Astrocyte of the cerebellum (primary cell): Measurements from ENCODE around the gene SKAP1.

Source experiments
- DNase-seq: peaks from one replicate; pipeline ENCODE4 v3.0.0-alpha.2; 2011; ENCODE audit warnings: low read depth
- H3K4me3 ChIP-seq: 2 replicates; pipeline ENCODE4 v1.5.1; 2011; ENCODE audit warnings: mild to moderate bottlenecking, low read depth, low read length, moderate library complexity
- in situ Hi-C: cut with HindIII; loops from 2 replicates; pipeline ENCODE4 v1.10.0; 2017; ENCODE audit warnings: low sequenced_read_pairs
- TF ChIP-seq, protein P1 (sequence below): IDR thresholded peaks from 2 replicates; pipeline ENCODE4 v1.5.1; 2012; ENCODE audit warnings: low read length, low read depth, moderate library complexity, mild to moderate bottlenecking; ENCODE audit errors: missing control alignments

The SKAP1 gene

DNA sequence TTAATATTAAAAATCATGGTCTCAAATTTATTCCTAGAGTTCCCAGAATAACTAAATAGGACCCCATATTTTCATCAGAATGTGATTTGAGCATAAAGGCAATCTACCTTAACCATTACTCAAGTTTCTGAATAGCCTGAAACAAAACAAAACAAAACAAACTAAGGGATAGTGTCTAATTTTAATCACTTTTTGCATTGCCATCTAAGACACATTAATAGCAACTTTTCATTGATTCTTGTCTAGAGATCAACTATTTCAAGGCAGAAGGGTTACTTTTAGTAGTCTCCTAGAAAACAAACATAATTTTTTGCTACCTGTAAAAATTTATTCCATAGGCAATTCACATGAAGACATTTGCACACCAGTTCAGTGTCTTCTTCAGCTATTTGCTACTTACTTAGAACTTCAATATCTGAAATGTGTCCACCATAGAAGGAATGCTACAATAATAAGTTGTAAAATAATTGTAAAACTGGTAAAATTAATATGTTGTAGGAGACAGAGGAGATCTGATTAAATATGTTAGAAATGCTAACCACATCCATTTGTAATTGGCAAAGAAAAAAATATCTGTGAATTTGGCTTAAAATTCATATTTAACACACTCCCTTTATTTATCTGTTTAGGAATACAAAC, 94.7 kb downstream of the SKAP1 start:
- H3K4me3 ChIP-seq: no peak overlapping the region
- in situ Hi-C loops: no loop called here
- DNase-seq: no peak
- TF ChIP-seq, protein P1, sequence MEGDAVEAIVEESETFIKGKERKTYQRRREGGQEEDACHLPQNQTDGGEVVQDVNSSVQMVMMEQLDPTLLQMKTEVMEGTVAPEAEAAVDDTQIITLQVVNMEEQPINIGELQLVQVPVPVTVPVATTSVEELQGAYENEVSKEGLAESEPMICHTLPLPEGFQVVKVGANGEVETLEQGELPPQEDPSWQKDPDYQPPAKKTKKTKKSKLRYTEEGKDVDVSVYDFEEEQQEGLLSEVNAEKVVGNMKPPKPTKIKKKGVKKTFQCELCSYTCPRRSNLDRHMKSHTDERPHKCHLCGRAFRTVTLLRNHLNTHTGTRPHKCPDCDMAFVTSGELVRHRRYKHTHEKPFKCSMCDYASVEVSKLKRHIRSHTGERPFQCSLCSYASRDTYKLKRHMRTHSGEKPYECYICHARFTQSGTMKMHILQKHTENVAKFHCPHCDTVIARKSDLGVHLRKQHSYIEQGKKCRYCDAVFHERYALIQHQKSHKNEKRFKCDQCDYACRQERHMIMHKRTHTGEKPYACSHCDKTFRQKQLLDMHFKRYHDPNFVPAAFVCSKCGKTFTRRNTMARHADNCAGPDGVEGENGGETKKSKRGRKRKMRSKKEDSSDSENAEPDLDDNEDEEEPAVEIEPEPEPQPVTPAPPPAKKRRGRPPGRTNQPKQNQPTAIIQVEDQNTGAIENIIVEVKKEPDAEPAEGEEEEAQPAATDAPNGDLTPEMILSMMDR: no peak

GRCh38 chr17:48333034-48333530, 96.9 kb downstream of the SKAP1 start:
- TF ChIP-seq, protein P1: no peak
- no peak for DNase-seq
- no peak overlapping the region for H3K4me3 ChIP-seq
- in situ Hi-C loops: no loop called here

DNA sequence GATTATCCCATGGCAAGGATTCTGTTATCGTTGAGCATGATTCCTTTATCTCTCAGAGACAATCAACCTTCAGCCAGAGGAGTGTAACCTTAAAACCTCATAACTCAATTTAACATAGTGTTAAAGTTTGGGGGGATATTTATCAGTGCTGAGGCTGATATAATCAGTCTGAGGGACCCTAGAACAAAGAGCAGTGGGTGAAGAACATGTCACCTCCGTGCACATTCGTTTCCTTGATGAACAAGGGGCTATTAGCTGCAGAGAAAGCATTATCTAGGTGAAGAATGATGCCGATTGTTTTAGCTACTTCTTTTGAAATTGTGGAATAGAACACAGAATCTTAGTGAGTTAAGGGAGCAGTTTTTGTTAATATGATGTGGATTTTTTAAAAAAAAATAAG, 99.1 kb downstream of the SKAP1 start:
- DNase-seq: no peak
- TF ChIP-seq, protein P1: no peak
- no peak overlapping the region for H3K4me3 ChIP-seq
- in situ Hi-C loops: no loop called here

DNA sequence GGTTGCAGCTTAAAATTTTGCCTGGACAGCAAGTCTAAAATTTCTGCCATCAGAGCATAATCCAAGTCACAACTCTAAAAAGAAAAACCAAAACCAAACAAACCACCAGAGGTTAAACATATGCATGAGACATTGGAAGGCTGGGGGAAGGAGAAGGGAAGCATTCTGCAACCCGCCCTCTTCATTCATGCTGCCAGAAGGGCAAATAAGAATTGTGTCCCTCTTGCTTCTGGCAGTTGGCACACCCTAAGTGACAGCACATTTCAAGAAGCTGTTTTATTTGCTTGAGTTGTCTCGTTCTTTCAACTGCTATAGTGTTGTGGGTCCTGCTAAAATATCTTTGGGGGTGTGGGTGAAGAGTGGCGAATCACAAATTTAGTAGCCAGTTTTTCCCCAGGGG, 99.6 kb downstream of the SKAP1 start:
- TF ChIP-seq, protein P1: no peak
- no peak overlapping the region for H3K4me3 ChIP-seq
- DNase-seq: no peak
- in situ Hi-C loops: no loop called here

GRCh38 chr17:48328457-48328856, 101.6 kb downstream of the SKAP1 start:
- in situ Hi-C loops: no loop called here
- TF ChIP-seq, protein P1: no peak
- no peak for DNase-seq
- no peak overlapping the region for H3K4me3 ChIP-seq

DNA sequence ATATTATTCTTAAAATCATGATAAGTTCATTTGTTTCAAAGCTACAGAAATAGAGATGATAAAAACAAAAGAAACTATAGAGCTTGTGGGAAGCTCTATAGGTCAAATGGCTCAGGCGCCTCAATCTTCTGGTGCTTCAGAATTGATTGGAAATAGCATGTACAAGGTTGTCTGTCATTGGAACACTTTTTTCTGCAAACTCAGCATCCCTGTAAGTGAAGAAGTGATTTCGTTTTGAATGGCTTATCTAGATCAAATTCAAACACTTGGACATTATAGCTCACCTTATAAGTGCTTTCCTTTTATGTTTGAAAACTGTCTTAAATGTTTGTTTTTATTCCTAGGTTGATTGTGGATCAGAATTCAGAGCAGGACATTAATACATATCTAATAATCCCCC, 103.7 kb downstream of the SKAP1 start:
- in situ Hi-C loops: no loop called here
- DNase-seq: no peak
- no peak overlapping the region for H3K4me3 ChIP-seq
- TF ChIP-seq, protein P1: no peak
